Aorta (tissue), 5 donors: ENCODE results near the gene VPS16. TPM values are rescaled to one million over a fixed set of nuclear protein-coding genes. Genes with fewer than 3 reads are reported as not detected.

Source experiments
- ATAC-seq: fragments of 200-7000 bp; cut with Tn5 transposase; one replicate; pipeline ENCODE4 v1.9.1; 2022; ENCODE audit warnings: moderate library complexity; ENCODE audit not compliant: low FRiP score
- DNase-seq, 2 donors: peaks; one replicate each; pipeline ENCODE4 v3.0.0-alpha.2; 2020
- H3K27ac ChIP-seq, 2 donors: one replicate each; pipeline ENCODE4 v1.5.1; 2013; ENCODE audit warnings: low read length in 2 of 2, mild to moderate bottlenecking in 2 of 2, moderate library complexity in 2 of 2, control low read depth in 1 of 2, inconsistent platforms in 1 of 2, low read depth in 1 of 2
- H3K27me3 ChIP-seq, 2 donors: one replicate each; pipeline ENCODE4 v1.6.1; 2013; ENCODE audit warnings: control low read depth in 1 of 2, low read length in 1 of 2, mild to moderate bottlenecking in 1 of 2, moderate library complexity in 1 of 2; ENCODE audit not compliant: insufficient read depth in 2 of 2, control insufficient read depth in 1 of 2
- H3K36me3 ChIP-seq, 2 donors: one replicate each; pipeline ENCODE4 v1.6.1; 2013; ENCODE audit warnings: control low read depth in 1 of 2, low read length in 1 of 2, mild to moderate bottlenecking in 1 of 2; ENCODE audit not compliant: insufficient read depth in 2 of 2, control insufficient read depth in 1 of 2
- H3K4me1 ChIP-seq, 2 donors: one replicate each; pipeline ENCODE4 v1.6.1; 2013; ENCODE audit warnings: low read length in 2 of 2, control low read depth in 1 of 2, mild to moderate bottlenecking in 1 of 2, moderate library complexity in 1 of 2; ENCODE audit not compliant: insufficient read depth in 2 of 2, control insufficient read depth in 1 of 2
- H3K4me3 ChIP-seq, 2 donors: one replicate each; pipeline ENCODE4 v1.5.1; 2013; ENCODE audit warnings: low read length in 2 of 2, control low read depth in 1 of 2, mild to moderate bottlenecking in 1 of 2
- H3K9me3 ChIP-seq: one replicate; pipeline ENCODE4 v1.6.1; 2013; ENCODE audit warnings: mild to moderate bottlenecking, low read length; ENCODE audit not compliant: control insufficient read depth
- WGBS, 2 donors: extraction: QIAGEN DNeasy Blood & Tissue Kit; methylation state at CpG; one replicate each; pipeline ENCODE4 v1.1.7; 2013; 5-methylcytosine and 5-hydroxymethylcytosine counted together
- intact Hi-C, 2 donors: fragments of 100-400 bp; cut with DNase I; formaldehyde crosslinking; loops; one replicate each; pipeline versions ENCODE4 v1.14.2 to v1.15.0; 2022
- polyA plus RNA-seq, 2 donors: library from polyadenylated mRNA; stranded (reverse); fragments of 200-250 nt; gene quantifications; one replicate each; pipeline ENCODE4 v1.2.3, GENCODE V29; 2013
- total RNA-seq, 2 donors: library from RNA; stranded (reverse); fragmentation: NEBNext Ultra II Directional; extraction: Animal tissue kit (Norgen Biotek cat#: 25700); gene quantifications; one replicate each; pipeline ENCODE4 v1.2.1, GENCODE V29; 2021
- donor health status: healthy with polysubstance abuse.
- donor health status: Bipolar disorder and iron deficiency.
- donor health status: DM: no; HTN: no; CAD: no.
- donor health status: DM: no; HTN: no; CAD: no.
- donor health status: DM: yes; HTN: yes; CAD: no.

Gene VPS16
- total and polyA plus RNA-seq, 4 donors: 9.1 to 102 (median 40.3) TPM

GRCh38 chr20:2798095-2798805 is 42.3 kb upstream of the VPS16 start:
- no peaks in the 10 kb centered on the region for H3K27me3 ChIP-seq
- H3K9me3 ChIP-seq: no peaks in the 10 kb centered on the region
- ATAC-seq (no peak), DNase-seq (no peak)
- H3K36me3 ChIP-seq: no peaks in the 10 kb centered on the region
- H3K27ac ChIP-seq: no peak overlapping the region
- 94 to 97% methylated on average over 19 of the region's 19 CpGs for WGBS, 2 donors
- no peaks in the 10 kb centered on the region for H3K4me1 ChIP-seq
- intact Hi-C loops: no loop called here
- no peak overlapping the region for H3K4me3 ChIP-seq

- no peak for ATAC-seq
Measured at GRCh38 chr20:2798814-2799213, 41.7 kb upstream of the VPS16 start.

GRCh38 chr20:2799271-2799670 is 41.3 kb upstream of the VPS16 start:
- DNase-seq: no peak
- ATAC-seq: no peak
- Histone ChIP-seq H3K4me3 (no peak overlapping the region), H3K4me1 (no peaks in the 10 kb centered on the region), H3K27me3 (no peaks in the 10 kb centered on the region), H3K27ac (no peak overlapping the region), H3K36me3 (no peaks in the 10 kb centered on the region), H3K9me3 (no peaks in the 10 kb centered on the region)
- intact Hi-C loops: no loop called here
- 60 to 65% methylated on average over 9 of the region's 9 CpGs for WGBS, 2 donors

More at GRCh38 chr20:2798814-2799213, 41.7 kb upstream of the VPS16 start:
- Histone ChIP-seq H3K4me3 (no peak overlapping the region), H3K27ac (no peak overlapping the region), H3K9me3 (no peaks in the 10 kb centered on the region), H3K36me3 (no peaks in the 10 kb centered on the region), H3K27me3 (no peaks in the 10 kb centered on the region), H3K4me1 (no peaks in the 10 kb centered on the region)
- no peak for DNase-seq
- intact Hi-C loops: no loop called here
- 88 to 91% methylated on average over 6 of the region's 6 CpGs for WGBS, 2 donors

GRCh38 chr20:2799688-2800520 is 40.6 kb upstream of the VPS16 start:
- DNase-seq: peak in 1 of 2 donors; percentile 76
- no peaks in the 10 kb centered on the region for H3K4me1 ChIP-seq
- H3K36me3 ChIP-seq: no peaks in the 10 kb centered on the region
- H3K4me3 ChIP-seq: no peak overlapping the region
- intact Hi-C loops: no loop called here
- ATAC-seq: no peak
- H3K27me3 ChIP-seq: no peaks in the 10 kb centered on the region
- no peaks in the 10 kb centered on the region for H3K9me3 ChIP-seq
- 2 to 3% methylated on average over 52 to 61 of the region's 61 CpGs for WGBS, 2 donors
- H3K27ac ChIP-seq: no peak overlapping the region

GRCh38 chr20:2800521-2801285 is 39.8 kb upstream of the VPS16 start, which contains the start of gene CPXM1:
TSS of gene CPXM1 (minus strand) at chr20:2800627. CDS start at chr20:2800572, 55 bp downstream.
- intact Hi-C loops: no loop called here
- Histone ChIP-seq H3K4me1 (no peaks in the 10 kb centered on the region), H3K9me3 (no peaks in the 10 kb centered on the region), H3K4me3 (no peak within 1 kb of the TSS), H3K27me3 (no peaks in the 10 kb centered on the region), H3K27ac (no peak within 1 kb of the TSS), H3K36me3 (no peaks in the 10 kb centered on the region)
- peak; percentile 19 for ATAC-seq
- peak in 1 of 2 donors; percentile 78 for DNase-seq
- whole genome bisulfite sequencing, 2 donors: 2 to 4% methylated on average over 29 to 52 of the region's 52 CpGs

- Histone ChIP-seq H3K9me3 (no peaks in the 10 kb centered on the region), H3K4me1 (no peaks in the 10 kb centered on the region), H3K4me3 (no peak overlapping the region), H3K27ac (no peak overlapping the region), H3K27me3 (no peaks in the 10 kb centered on the region), H3K36me3 (no peaks in the 10 kb centered on the region)
- DNase-seq (no peak), ATAC-seq (no peak)
- intact Hi-C loops: no loop called here
- WGBS, 2 donors: 6 to 9% methylated on average over 13 of the region's 13 CpGs
Measured at GRCh38 chr20:2801286-2801728, 39.2 kb upstream of the VPS16 start.

- WGBS, 2 donors: 48 to 49% methylated on average over 16 of the region's 16 CpGs
Measured at GRCh38 chr20:2804041-2804828, 36.3 kb upstream of the VPS16 start.

More at GRCh38 chr20:2804041-2804828, 36.3 kb upstream of the VPS16 start:
- ATAC-seq (no peak), DNase-seq (no peak)
- Histone ChIP-seq H3K27ac (no peak overlapping the region), H3K4me3 (no peak overlapping the region), H3K36me3 (no peaks in the 10 kb centered on the region), H3K9me3 (no peaks in the 10 kb centered on the region), H3K27me3 (no peaks in the 10 kb centered on the region), H3K4me1 (no peaks in the 10 kb centered on the region)
- intact Hi-C loops: no loop called here
